Measurements from ENCODE around the gene MALRD1.

The MALRD1 gene

DNA sequence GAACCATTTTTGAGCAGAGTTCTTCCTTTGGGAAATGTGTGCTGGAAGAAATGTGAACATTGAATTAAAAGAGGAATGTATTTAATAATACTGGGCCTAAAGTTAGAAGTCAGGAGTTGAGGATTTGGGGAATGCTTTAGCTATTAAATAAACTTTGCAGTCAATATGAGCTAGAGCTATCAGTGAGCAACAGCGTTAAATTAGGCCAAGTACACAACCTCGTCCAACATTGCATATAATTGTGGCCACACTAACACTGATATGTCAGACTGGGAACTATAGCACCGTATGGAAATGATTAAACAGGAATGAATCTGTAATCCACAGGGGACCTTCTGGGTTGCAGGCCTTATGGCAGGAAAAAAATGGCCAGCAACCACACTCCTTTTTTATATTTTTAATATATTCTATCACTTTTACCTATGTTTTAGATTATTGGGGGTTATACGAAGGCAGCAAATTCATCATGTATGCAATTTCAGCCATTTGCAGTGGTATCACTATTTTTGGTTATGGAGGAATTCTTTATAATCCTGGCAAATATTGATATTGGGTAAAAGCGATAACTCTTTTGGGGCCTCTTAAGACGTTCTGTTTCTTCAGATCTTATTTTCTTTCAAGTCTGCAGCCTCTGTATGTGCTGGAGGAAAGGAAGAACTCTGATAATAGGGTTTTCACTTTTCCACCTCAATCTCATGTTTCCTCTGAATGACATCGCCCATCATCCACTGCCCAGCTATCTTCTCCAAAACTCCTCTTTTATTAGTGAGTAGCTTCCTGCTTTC is 531.4 kb downstream of the MALRD1 start:
- no peak for DNase-seq

- DNase-seq: no peak
These were observed 532.1 kb downstream of the MALRD1 start for GRCh38 chr10:19580691-19581090.

DNA sequence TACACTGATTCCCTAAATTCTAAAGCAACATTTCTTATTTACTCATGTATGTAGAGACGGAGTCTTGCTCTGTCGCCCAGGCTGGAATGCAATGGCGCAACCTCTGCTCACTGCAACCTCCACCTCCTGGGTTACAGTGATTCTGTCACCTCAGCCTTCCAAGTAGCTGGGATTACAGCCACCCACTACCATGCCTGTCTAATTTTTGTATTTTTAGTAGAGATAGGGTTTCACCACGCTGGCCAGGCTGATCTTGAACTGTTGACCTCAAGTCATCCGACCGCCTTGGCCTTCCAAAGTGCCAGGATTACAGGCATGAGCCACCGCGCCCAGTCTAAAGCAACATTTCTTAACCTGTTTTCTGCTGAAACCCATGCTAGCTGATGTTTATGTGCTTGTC is 540.0 kb downstream of the MALRD1 start:
- no peak for DNase-seq

DNA sequence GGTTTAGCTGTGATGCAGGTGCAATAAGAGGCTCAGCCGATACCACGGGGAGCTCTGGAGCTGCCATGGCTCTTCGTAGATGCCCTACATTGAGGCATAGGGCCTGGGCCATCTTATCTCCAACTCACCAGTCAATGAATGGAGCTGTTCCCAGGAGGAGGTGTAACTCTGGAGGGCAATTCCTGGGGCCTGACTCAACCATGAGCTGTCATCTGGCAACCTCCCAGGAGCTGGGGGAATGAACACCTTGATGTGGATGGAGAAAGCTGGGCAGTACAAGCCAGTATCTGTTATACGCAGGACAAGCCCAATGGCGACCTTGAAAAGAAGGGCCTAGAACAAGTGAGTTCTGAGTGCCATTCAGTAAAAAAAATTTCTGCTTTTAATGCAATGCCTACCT is 543.7 kb downstream of the MALRD1 start:
- no peak for DNase-seq

- no peak for DNase-seq
These were observed 546.7 kb downstream of the MALRD1 start for GRCh38 chr10:19595212-19595845.

DNA sequence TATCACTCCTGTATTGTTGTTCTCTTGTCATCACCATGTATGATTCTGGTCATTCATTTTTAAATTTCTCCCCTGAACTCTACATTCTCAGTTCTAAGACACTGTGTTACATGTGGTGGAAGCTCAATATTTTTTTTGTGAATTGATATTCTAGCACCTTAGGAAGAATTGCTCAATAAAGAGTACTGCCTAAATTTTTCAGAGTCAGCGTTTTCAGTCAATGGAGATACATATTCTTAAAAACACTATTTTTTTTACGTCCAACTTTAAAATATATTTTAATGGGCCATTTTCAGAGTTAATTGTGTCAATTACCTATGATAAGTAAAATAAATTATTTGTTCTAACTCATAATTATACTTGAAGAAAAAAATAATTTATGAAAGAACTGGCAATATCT is 557.2 kb downstream of the MALRD1 start:
- DNase-seq: no peak

DNA sequence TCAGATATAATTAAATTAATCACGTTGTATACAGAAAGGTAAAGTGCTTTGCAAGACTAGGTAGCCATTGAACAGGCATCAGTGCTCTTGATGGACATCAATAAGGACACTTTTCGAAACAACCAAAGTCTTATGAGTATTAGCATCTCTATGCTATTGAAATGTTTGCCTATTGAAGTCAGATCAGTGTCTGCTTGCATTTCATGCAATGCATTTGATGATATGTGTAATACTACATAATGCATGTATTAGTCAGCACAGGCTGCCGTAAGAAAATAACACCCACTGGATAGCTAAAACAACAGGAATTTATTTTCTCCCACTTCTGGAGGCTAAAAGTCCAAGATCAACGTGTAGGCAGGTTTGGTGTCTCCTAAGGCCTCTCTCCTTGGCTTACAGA is 558.4 kb downstream of the MALRD1 start:
- no peak for DNase-seq

- DNase-seq: no peak
These were observed 563.2 kb downstream of the MALRD1 start for GRCh38 chr10:19611775-19612174.

DNA sequence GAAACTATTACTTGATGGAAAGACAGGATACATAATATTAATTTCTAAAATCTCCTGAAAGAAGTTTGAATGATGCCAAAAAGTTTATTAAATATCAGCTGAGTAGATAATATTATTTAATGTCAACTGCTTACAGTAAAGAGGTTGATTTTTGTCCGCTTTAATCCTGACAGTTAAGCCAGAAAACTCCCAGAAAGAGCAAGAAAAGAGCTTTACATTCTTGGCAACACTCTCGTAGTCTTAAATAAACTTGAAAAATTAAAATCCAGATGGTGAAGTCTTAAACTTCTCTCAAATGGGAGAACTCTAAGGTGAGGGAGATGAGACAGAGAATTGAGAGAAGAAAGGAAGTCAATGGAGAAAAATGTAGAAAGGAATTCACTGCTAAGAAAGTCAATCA is 568.4 kb downstream of the MALRD1 start:
- DNase-seq: no peak

DNA sequence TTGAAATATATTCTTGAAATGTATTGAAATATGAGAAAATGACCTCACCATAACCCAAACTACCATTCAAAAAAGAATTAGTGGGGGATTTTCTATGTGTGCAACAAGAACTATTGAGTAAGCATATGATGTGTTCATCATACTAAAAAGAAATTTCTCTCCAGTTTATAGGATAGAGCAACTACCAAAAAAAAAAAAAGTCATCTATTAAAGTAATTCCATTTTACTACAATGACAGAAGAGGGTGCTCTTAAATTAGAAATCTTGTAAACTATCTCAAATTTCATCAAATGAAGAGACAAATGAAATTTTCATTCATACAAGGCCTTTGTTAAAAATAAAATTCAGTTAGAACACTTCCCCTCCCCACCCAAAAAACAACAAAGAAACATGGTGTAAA is 572.2 kb downstream of the MALRD1 start:
- no peak for DNase-seq

DNA sequence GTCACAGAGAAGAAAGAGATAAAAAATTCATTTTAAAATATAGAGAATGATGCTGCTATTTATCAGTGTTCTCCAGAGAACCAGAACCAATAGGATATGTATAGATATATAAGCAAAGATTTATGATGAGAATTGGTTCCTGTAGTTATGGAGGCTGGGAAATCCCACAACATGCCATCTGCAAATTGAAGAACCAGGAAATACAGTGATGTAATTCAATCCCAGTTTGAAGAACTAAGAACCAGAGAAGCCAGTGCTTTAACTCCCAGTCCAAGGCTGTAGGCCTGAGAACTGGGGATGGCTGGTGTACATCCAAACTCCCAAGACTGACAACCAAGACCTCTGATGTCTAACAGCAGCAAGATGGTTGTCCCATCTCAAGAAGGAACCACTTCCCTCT is 574.7 kb downstream of the MALRD1 start:
- no peak for DNase-seq

DNA sequence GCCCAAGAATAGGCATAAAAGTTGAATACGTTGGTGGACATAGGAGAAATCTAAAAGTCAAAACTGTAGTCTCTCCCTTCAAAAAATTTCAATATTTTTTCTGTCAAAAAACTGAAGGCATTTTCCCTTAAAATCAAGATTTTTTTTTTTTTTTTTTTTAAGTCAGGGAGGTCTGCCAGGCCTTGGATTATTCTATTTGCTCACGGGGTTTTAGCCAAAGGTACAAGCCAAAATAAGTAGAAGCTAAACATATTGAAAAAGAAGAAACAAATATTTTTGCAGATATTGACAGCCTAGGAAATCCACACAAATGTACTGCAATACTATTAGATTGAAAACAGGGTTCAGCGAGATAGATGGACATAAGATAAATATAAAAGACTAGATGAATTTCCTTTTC is 577.6 kb downstream of the MALRD1 start:
- DNase-seq: no peak

GRCh38 chr10:19628767-19629560 is 580.4 kb downstream of the MALRD1 start:
- DNase-seq: no peak

DNA sequence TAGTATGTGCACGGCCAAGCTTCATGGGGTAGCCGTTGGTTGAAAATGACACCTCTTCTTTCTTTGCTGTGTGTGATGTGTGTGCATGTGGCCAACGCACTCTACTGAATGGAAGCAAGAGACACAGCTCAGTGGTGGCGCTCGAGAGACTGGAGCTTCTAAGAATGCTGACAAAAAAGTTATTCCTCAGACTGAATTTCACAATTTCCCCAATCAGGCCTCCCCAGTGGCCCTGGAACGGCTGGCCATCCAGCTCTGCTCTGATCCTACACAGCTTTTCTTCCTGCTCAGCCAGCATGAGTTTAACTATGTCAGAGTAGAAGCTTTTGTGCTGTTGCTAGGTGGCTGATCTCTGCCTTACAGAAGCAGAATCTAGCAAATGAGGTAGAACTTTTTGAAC is 581.0 kb downstream of the MALRD1 start:
- no peak for DNase-seq

DNA sequence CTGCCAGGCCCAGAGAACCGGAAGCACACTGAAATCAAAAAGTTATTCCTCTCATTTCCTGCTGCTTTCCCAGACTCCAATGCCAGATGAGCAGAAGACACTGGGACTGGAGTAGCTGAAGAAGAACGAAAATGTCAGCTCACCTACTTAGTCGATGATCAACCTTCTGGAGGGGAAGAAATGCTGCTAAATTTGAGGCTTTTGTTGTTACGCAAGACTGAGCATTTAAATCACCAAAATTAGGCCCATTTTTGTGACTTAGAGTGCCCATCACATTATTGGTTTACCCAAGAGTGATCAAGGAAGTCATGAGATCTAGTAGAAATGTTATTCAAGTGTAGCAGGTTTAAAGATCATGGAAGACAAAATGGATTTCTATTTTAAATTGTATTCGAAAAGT is 585.6 kb downstream of the MALRD1 start:
- DNase-seq: no peak

DNA sequence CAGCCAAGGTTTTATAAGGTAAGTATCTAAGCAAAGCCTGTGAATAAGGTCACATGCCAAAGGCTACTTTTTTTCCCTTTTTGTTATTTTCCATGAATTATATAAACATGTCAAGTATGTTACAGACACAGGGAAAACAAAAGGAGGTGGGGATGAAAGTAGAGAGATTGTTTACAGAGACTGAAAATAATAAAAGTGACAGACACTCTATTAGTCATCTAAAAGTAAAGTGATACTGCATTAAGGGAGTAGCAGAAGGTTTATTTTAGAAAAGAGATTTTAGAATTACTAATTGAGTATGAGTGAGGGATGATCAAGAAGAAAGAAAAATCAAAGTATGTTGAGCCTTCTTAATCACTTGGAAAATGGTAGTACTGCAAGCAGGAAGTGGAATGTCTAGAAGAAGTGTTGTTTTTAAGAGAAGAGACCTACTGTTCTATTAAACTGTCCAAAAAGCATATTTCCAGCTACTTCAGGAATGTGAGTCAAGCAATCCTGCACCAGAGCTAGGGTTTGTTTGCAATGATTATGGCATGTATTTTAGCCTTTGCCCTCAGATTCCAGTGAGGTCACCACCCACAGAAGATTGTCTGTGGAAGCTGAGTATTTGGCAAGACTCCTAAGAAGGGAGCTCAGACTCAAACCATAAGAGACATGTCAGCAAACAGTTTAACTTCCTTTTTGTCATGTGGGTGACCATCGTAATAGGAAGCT is 589.7 kb downstream of the MALRD1 start:
- no peak for DNase-seq

DNA sequence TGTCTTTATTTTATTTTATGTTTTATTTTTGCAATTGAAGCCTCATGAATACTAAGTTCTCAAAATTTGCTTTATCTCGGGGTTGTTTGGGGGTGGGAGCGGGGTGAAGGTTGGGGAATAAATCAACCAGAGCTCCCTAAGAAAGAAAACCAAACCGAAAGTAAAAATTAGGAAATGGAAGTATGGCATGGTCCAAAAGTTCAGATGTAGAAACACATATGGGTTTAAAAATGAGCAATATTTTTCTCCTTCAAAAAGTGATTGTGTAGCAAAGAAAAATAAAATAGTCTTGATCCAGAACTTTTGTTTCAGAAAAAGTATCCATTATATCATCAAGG is 590.3 kb downstream of the MALRD1 start:
- DNase-seq: no peak

DNA sequence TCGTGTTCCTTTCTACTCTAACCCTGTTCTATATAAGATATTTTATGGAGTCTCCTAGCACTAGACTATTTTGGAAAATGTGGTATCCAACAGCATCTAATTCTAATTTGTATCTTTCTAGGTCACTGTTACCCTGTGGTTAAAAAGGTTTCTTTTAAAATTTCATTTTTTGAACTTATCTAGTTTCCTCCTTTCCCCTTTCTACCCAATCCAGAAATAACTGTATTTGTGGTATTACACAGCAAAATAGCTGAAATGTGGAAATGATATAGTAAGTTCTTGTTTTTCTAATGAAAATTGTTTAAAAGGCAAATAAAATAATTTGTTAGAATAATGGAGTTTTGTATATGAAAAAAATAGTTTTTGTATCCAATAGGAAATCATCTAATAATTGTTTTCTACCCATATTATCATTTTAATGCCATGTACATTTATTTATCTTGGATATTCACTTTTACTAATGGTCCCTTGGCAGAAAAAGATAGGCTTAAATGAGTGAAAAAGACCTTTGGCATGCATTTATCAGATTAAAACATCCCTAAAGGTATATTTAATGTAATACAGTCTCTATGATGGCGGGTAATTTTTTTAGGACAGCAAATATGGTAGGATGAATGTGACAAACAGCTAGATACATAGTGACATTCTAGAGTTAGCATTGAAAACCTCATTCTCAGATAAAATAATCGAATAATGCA is 592.1 kb downstream of the MALRD1 start:
- no peak for DNase-seq

- no peak for DNase-seq
These were observed 602.9 kb downstream of the MALRD1 start for GRCh38 chr10:19651549-19651948.

GRCh38 chr10:19652750-19653149 is 604.1 kb downstream of the MALRD1 start:
- DNase-seq: no peak

DNA sequence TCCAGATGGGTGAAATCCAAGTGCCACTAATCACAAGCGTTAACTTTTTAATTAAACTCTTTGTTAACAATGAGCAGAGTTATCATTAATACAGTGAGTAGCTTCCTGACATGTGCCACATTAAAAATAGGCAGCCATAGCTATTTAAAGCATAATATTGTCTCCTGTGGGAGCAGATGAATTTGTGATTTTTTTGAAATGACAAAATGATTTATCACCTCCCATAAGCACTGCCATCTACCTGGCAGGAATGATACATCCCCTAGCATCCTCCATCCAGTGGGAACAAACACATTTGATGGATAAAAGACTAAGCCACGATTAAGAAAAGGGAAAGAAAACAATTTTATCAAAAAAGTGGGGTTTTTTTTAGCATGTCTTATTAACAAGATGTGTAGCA is 605.3 kb downstream of the MALRD1 start:
- DNase-seq: no peak

DNA sequence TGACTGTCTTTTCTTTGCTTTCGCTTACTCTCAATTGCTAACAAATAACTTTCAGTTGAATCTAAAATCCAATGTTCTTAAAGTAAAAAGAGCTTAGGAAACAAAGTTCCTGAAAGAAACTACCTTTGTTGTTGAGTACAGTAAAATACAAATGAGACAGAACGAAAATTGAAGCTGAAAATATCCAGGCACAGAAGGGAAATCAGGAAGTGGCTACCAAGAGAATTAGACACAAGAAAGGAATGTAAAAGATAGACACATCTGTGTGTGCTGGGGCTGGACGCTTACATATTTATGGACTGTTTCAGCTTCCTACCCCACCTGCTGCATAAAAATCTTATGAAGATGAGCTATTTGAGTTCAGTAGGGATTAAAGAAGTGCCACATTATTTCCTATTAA is 606.0 kb downstream of the MALRD1 start:
- DNase-seq: no peak
